AG04450 (cell line): ENCODE results near the gene MEGF11. TPM values are rescaled to one million over a fixed set of nuclear protein-coding genes. Genes with fewer than 3 reads are reported as not detected.

Experiments used
- CTCF ChIA-PET: fragments of 300-600, 350-600 bp; formaldehyde crosslinking; extraction: SDS; loops from one replicate; lab custom pipeline; 2022; ENCODE audit warnings: antibody characterized with exemption, inconsistent platforms; lab: Charles Lee
- POLR2A ChIA-PET: fragments of 350-600 bp; formaldehyde crosslinking; extraction: SDS; loops from one replicate; lab custom pipeline; 2021; ENCODE audit warnings: antibody characterized with exemption, inconsistent platforms; lab: Yijun Ruan, JAX
- DNase-seq: peaks from one replicate; pipeline ENCODE4 v3.0.0-alpha.2; 2011; ENCODE audit warnings: low read depth, low spot score
- H3K27ac ChIP-seq: one replicate; pipeline ENCODE4 v1.5.1; 2012; ENCODE audit warnings: low read depth, low read length, control low read depth
- H3K27me3 ChIP-seq: one replicate; pipeline ENCODE4 v1.6.0; 2012; ENCODE audit warnings: low read length; ENCODE audit not compliant: control insufficient read depth, insufficient read depth
- H3K4me3 ChIP-seq: 2 replicates; pipeline ENCODE4 v1.5.1; 2011; ENCODE audit warnings: mild to moderate bottlenecking, low read depth, low read length, control low read depth
- H3K9me3 ChIP-seq: 2 replicates; pipeline ENCODE4 v1.5.1; 2012; ENCODE audit warnings: low read length; ENCODE audit not compliant: control insufficient read depth, insufficient read depth
- CTCF ChIP-seq: IDR thresholded peaks from 2 replicates; pipeline ENCODE4 v1.5.1; 2011; ENCODE audit warnings: low read depth, low read length, control low read depth, inconsistent platforms
- polyA plus RNA-seq: library from polyadenylated mRNA; depleted of rRNA; stranded (reverse); fragments of >200 nt; gene quantifications from 2 replicates; pipeline ENCODE4 v1.2.3, GENCODE V29; 2011

MEGF11 gene
- polyA plus RNA-seq, 1 experiment: not detected

- POLR2A ChIA-PET: no interaction called here
- CTCF ChIA-PET: no interaction called here
- peaks cover 29% of the 10 kb centered on the region for H3K27me3 ChIP-seq
- no peaks in the 10 kb centered on the region for H3K9me3 ChIP-seq
- H3K4me3 ChIP-seq: no peak overlapping the region
- H3K27ac ChIP-seq: no peak overlapping the region
- no peak for DNase-seq
- TF ChIP-seq CTCF: no peak
Measured at GRCh38 chr15:66172324-66172980, 81.1 kb downstream of the MEGF11 start.

- H3K27ac ChIP-seq: no peak overlapping the region
- peaks cover 29% of the 10 kb centered on the region for H3K27me3 ChIP-seq
- ChIA-PET POLR2A (no interaction called here), CTCF (interaction anchor here (0.6 kb wide), 1 partner anchor 565 kb away, joined by 7 read pairs; no protein-coding TSS in a partner anchor)
- no peak overlapping the region for H3K4me3 ChIP-seq
- no peak for DNase-seq
- no peak for TF ChIP-seq CTCF
- H3K9me3 ChIP-seq: no peaks in the 10 kb centered on the region
Measured at GRCh38 chr15:66171841-66172240, 81.7 kb downstream of the MEGF11 start.

- no peak overlapping the region for H3K27ac ChIP-seq
- H3K4me3 ChIP-seq: no peak overlapping the region
- H3K9me3 ChIP-seq: no peaks in the 10 kb centered on the region
- TF ChIP-seq CTCF: no peak
- H3K27me3 ChIP-seq: peaks cover 24% of the 10 kb centered on the region
- ChIA-PET CTCF (no interaction called here), POLR2A (no interaction called here)
- DNase-seq: no peak
Measured at GRCh38 chr15:66170716-66171115, 82.8 kb downstream of the MEGF11 start.

GRCh38 chr15:66170042-66170441, 83.5 kb downstream of the MEGF11 start:
- ChIA-PET POLR2A (no interaction called here), CTCF (no interaction called here)
- no peak overlapping the region for H3K4me3 ChIP-seq
- DNase-seq: no peak
- H3K9me3 ChIP-seq: no peaks in the 10 kb centered on the region
- H3K27ac ChIP-seq: no peak overlapping the region
- TF ChIP-seq CTCF: no peak
- H3K27me3 ChIP-seq: peaks cover 27% of the 10 kb centered on the region

- no peak overlapping the region for H3K4me3 ChIP-seq
- no peak for DNase-seq
- H3K9me3 ChIP-seq: no peaks in the 10 kb centered on the region
- no peak overlapping the region for H3K27ac ChIP-seq
- peaks cover 27% of the 10 kb centered on the region for H3K27me3 ChIP-seq
- TF ChIP-seq CTCF: no peak
- ChIA-PET POLR2A (no interaction called here), CTCF (no interaction called here)
Measured at GRCh38 chr15:66169625-66170024, 83.9 kb downstream of the MEGF11 start.
